Ectodermal cell (in vitro differentiated cells): ENCODE results near the gene TMEM231.
A peak's percentile ranks its signal among the peaks of the same experiment; 100 is the strongest.
"Not testable (repeated sequence)": the region's sequence is repeated elsewhere in the genome, so short reads cannot be mapped to it uniquely, and the experiment has no call there.

Source experiments
- H3K27ac ChIP-seq: 2 replicates; pipeline ENCODE4 v1.7.0; 2013; ENCODE audit warnings: mild to moderate bottlenecking, low read depth, low read length; ENCODE audit not compliant: insufficient read depth, poor library complexity, severe bottlenecking
- H3K27me3 ChIP-seq: 2 replicates; pipeline ENCODE4 v1.7.0; 2013; ENCODE audit warnings: mild to moderate bottlenecking, low read length; ENCODE audit not compliant: insufficient read depth, control insufficient read depth, poor library complexity, severe bottlenecking
- H3K36me3 ChIP-seq: one replicate; pipeline ENCODE4 v1.7.0; 2013; ENCODE audit warnings: low read length; ENCODE audit not compliant: control insufficient read depth, insufficient read depth
- H3K4me1 ChIP-seq: one replicate; pipeline ENCODE4 v1.7.0; 2013; ENCODE audit warnings: low read length; ENCODE audit not compliant: control insufficient read depth, insufficient read depth
- H3K4me3 ChIP-seq: 2 replicates; pipeline ENCODE4 v1.7.0; 2013; ENCODE audit warnings: low read depth, low read length, control low read depth; ENCODE audit not compliant: insufficient read depth
- H3K9me3 ChIP-seq: 2 replicates; pipeline ENCODE4 v1.7.0; 2013; ENCODE audit warnings: mild to moderate bottlenecking, low read length, moderate library complexity; ENCODE audit not compliant: control insufficient read depth
- WGBS, 2 experiments: methylation state at CpG; one replicate each; pipeline ENCODE4 v1.1.7; 2013; ENCODE audit warnings: missing lambda C conversion rate in 2 of 2; 5-methylcytosine and 5-hydroxymethylcytosine counted together

Gene TMEM231

GRCh38 chr16:75506574-75506973, 49.5 kb downstream of the TMEM231 start:
- WGBS, 2 experiments, result 84 to 88% methylated on average over 7 of the region's 7 CpGs
- Histone ChIP-seq H3K36me3 (no peaks in the 10 kb centered on the region), H3K4me3 (no peak overlapping the region), H3K9me3 (no peaks in the 10 kb centered on the region), H3K27me3 (no peaks in the 10 kb centered on the region), H3K27ac (no peak overlapping the region), H3K4me1 (no peaks in the 10 kb centered on the region)

- no peaks in the 10 kb centered on the region for H3K4me1 ChIP-seq
- H3K36me3 ChIP-seq, result no peaks in the 10 kb centered on the region
- no peaks in the 10 kb centered on the region for H3K27me3 ChIP-seq
- no peak overlapping the region for H3K4me3 ChIP-seq
- no peaks in the 10 kb centered on the region for H3K9me3 ChIP-seq
- 89 to 93% methylated on average over 3 of the region's 3 CpGs for WGBS, 2 experiments
- no peak overlapping the region for H3K27ac ChIP-seq
These were observed 49.9 kb downstream of the TMEM231 start for GRCh38 chr16:75506107-75506506.

GRCh38 chr16:75503801-75504200, 52.3 kb downstream of the TMEM231 start:
- Histone ChIP-seq H3K36me3 (no peaks in the 10 kb centered on the region), H3K27ac (no peak overlapping the region), H3K27me3 (no peaks in the 10 kb centered on the region), H3K9me3 (no peaks in the 10 kb centered on the region), H3K4me1 (no peaks in the 10 kb centered on the region), H3K4me3 (no peak overlapping the region)
- 92 to 93% methylated on average over 1 of the region's 1 CpG for WGBS, 2 experiments

- no peaks in the 10 kb centered on the region for H3K4me1 ChIP-seq
- H3K4me3 ChIP-seq, result no peak overlapping the region
- no peak overlapping the region for H3K27ac ChIP-seq
- no peaks in the 10 kb centered on the region for H3K27me3 ChIP-seq
- no peaks in the 10 kb centered on the region for H3K36me3 ChIP-seq
- 90 to 96% methylated on average over 4 of the region's 4 CpGs for WGBS, 2 experiments
- H3K9me3 ChIP-seq, result no peaks in the 10 kb centered on the region
These were observed 53.0 kb downstream of the TMEM231 start for GRCh38 chr16:75502916-75503605.

- not testable (repeated sequence) for H3K27me3 ChIP-seq, H3K9me3 ChIP-seq, H3K4me1 ChIP-seq, H3K4me3 ChIP-seq, H3K36me3 ChIP-seq, H3K27ac ChIP-seq
- 90 to 93% methylated on average over 3 to 6 of the region's 6 CpGs for WGBS, 2 experiments
These were observed 54.2 kb downstream of the TMEM231 start for GRCh38 chr16:75501820-75502219.

GRCh38 chr16:75501359-75501758, 54.7 kb downstream of the TMEM231 start:
- no peaks in the 10 kb centered on the region for H3K9me3 ChIP-seq
- no peak overlapping the region for H3K4me3 ChIP-seq
- H3K27me3 ChIP-seq, result no peaks in the 10 kb centered on the region
- H3K4me1 ChIP-seq, result no peaks in the 10 kb centered on the region
- WGBS, 2 experiments, result 92 to 95% methylated on average over 5 of the region's 5 CpGs
- no peak overlapping the region for H3K27ac ChIP-seq
- H3K36me3 ChIP-seq, result no peaks in the 10 kb centered on the region

GRCh38 chr16:75498605-75499322, 57.3 kb downstream of the TMEM231 start:
- not testable (repeated sequence) for H3K4me3 ChIP-seq, H3K4me1 ChIP-seq, H3K36me3 ChIP-seq, H3K27me3 ChIP-seq, H3K27ac ChIP-seq, H3K9me3 ChIP-seq
- 92% methylated on average over 5 of the region's 13 CpGs for WGBS, 2 experiments

- H3K27ac ChIP-seq, result no peak overlapping the region
- 93 to 94% methylated on average over 4 of the region's 4 CpGs for WGBS, 2 experiments
- H3K4me1 ChIP-seq, result no peaks in the 10 kb centered on the region
- no peaks in the 10 kb centered on the region for H3K9me3 ChIP-seq
- H3K27me3 ChIP-seq, result peaks cover 8% of the 10 kb centered on the region
- no peaks in the 10 kb centered on the region for H3K36me3 ChIP-seq
- H3K4me3 ChIP-seq, result no peak overlapping the region
These were observed 58.5 kb downstream of the TMEM231 start for GRCh38 chr16:75497558-75497957.

GRCh38 chr16:75495076-75495674, 60.9 kb downstream of the TMEM231 start, which contains the start of gene CHST6:
TSS of gene CHST6 (minus strand) at chr16:75495441. CDS start at chr16:75479828, 15,613 bp downstream.
- peaks cover 3% of the 10 kb centered on the region for H3K4me1 ChIP-seq
- peak within 1 kb of the TSS; percentile 57 for H3K4me3 ChIP-seq
- no peak within 1 kb of the TSS for H3K27ac ChIP-seq
- no peaks in the 10 kb centered on the region for H3K36me3 ChIP-seq
- H3K27me3 ChIP-seq, result peaks cover 8% of the 10 kb centered on the region
- H3K9me3 ChIP-seq, result no peaks in the 10 kb centered on the region
- WGBS, 2 experiments, result 2% methylated on average over 43 of the region's 43 CpGs

- H3K27ac ChIP-seq, result no peak overlapping the region
- H3K4me1 ChIP-seq, result peaks cover 3% of the 10 kb centered on the region
- H3K4me3 ChIP-seq, result peak overlapping the region; percentile 57
- WGBS, 2 experiments, result 1% methylated on average over 26 of the region's 26 CpGs
- no peaks in the 10 kb centered on the region for H3K36me3 ChIP-seq
- H3K9me3 ChIP-seq, result no peaks in the 10 kb centered on the region
- H3K27me3 ChIP-seq, result peaks cover 8% of the 10 kb centered on the region
These were observed 61.4 kb downstream of the TMEM231 start for GRCh38 chr16:75494661-75495075.
